ENCODE data around the gene DOCK3.

Gene DOCK3

GRCh38 chr3:51374456-51374855 lies 699.7 kb downstream of the DOCK3 start:
- Histone ChIP-seq H3K4me3 (no peak overlapping the region), H3K27ac (no peak overlapping the region)

DNA sequence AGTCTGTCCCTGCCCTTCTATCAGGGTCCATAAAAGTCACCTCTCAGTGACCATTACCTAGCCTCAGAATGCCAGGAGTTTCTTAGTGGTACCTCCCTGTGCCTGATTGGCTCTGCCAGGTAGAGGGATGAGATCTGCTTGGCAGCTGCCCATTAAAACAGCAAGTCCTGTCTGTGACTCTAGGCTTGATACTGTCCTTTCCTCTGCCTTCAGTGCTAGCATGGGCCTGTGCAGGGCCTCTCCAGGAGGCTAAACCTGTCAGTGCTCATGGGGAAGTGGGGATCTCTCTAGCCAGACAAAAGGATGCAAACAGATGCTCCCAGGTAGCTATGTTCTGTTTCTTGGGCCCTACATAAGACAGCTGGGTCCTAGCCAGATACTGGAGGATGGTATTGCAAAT lies 700.4 kb downstream of the DOCK3 start:
- H3K27ac ChIP-seq = no peak overlapping the region
- no peak overlapping the region for H3K4me3 ChIP-seq

DNA sequence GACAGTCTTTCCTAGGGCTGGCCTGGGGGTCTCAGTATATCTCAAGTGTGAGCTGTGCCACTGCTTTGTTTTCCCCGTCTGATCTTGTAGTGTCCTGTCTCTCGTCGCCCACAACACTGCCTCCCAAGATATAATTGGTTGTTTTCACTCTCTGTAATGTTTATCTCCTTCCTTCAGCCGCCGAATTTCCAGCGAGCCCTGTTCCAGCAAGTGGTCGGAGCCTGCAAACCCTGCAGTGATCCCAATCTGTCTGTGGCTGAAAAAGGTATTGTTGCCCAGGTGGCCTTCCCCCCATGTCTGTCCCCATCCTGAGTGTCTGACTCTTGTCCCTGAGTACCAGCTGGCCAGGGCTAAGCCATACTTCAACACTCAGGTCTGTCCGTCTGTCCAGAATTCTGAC lies 700.8 kb downstream of the DOCK3 start:
- H3K4me3 ChIP-seq = no peak overlapping the region
- no peak overlapping the region for H3K27ac ChIP-seq

DNA sequence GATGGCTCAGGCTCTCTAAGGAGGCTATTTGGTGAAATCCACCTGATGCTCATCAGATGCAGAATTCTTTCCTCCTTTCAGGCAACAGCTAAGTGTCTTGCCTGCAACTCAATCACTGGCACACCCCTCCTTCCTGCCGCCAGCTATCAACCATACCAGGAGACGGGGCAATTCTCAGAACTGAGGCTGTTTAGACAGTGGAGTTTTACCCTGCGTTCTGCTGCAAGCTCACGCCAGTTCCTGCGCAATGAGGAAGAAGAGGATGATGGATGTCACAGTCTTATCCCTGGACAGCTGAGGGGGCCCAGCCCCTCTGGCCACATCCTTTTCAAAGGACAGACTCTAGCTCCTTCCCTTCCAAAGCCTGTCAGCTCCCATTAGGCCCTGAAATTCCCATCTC lies 703.3 kb downstream of the DOCK3 start:
- Histone ChIP-seq H3K27ac (no peak overlapping the region), H3K4me3 (no peak overlapping the region)

- Histone ChIP-seq H3K4me3 (no peak overlapping the region), H3K27ac (no peak overlapping the region)
These were observed 704.0 kb downstream of the DOCK3 start for GRCh38 chr3:51378726-51379125.

DNA sequence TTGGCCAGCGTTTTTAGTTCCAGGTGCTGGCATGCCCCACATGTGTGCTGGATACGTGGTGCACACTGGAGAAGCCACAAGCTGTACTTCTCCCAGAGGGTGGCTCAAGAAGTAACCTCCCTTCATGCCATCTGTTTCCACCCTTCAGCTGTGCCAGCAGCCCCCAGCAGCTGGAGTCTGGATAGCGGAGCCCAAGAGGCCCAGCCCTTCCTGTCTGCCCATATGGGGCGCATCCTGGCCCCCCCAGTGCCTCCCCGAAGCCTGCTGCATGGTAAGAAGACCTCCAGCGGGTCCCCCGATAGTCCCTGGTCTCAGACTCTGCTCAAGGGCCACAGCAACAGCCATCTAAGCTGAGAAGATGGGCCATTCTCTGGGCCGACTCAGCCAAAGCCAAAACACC lies 704.6 kb downstream of the DOCK3 start:
- Histone ChIP-seq H3K27ac (no peak overlapping the region), H3K4me3 (no peak overlapping the region)

DNA sequence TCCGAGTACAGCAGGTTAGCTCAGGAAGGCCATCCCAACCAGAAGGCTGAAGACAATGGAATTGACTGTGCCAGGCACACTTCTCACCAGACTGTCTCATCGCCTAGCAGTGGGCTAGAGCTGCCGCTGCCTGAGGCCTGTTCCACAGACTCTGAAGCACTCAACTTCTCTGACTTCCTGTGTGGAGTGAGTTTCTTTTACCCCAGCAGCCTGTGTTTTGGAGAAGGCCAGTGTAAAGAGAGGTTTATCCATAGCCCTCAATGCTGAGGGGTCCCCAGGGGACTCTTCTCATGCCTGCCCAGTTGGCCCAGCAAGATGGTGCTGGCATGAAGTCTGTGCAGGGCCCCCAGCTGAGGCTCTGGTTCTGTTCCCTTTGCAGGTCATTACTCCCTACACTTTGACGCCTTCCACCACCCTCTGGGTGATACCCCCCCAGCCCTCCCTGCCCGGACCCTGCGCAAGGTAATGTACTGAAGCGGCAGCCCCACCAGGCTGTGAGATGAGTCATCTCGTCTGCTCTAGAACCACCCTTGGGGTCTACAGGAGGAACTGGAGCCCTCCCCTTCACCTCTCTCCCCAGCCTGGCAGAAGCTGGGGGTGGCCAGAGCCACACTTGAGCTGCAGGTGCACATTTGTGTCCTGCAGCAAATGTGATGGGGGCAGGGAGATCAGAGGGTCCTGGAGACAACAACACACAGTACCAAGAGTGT lies 705.2 kb downstream of the DOCK3 start:
- Histone ChIP-seq H3K27ac (no peak overlapping the region), H3K4me3 (no peak overlapping the region)

- no peak overlapping the region for H3K4me3 ChIP-seq
- no peak overlapping the region for H3K27ac ChIP-seq
These were observed 706.0 kb downstream of the DOCK3 start for GRCh38 chr3:51380601-51381332.

- H3K27ac ChIP-seq = no peak overlapping the region
- no peak overlapping the region for H3K4me3 ChIP-seq
These were observed 706.6 kb downstream of the DOCK3 start for GRCh38 chr3:51381333-51381705.

DNA sequence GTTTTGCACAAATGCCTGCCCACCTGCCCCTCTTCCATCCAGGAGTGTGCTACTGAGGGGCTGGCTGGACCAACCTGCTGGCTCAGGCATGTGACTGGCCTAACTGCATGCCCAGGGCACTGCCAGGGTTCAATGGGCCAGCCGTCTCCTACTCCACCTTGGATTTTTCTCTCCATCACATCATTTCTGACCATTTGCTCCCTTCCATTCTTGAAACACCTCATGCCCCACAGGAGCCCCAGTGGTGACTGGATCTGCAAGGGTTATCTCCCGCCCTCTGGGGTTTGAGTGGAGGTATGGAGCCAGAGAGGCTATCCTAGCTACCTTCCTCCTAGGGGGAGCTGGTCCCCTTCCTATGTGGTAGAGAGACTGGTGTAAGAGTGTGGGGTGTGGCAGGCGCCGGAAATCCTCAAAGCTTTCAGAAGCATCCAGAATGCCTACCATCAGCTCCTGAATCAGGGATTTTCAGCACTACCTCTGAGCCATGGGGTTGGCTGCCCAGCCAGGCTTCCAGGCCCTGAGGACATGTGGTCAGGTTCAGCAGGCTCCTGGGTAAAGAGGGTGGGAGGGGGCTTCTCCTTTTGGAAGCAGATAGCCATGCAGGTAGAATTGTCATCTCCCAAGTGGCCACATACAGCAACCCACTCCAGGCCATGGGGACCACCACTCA lies 707.5 kb downstream of the DOCK3 start:
- Histone ChIP-seq H3K27ac (no peak overlapping the region), H3K4me3 (no peak overlapping the region)

DNA sequence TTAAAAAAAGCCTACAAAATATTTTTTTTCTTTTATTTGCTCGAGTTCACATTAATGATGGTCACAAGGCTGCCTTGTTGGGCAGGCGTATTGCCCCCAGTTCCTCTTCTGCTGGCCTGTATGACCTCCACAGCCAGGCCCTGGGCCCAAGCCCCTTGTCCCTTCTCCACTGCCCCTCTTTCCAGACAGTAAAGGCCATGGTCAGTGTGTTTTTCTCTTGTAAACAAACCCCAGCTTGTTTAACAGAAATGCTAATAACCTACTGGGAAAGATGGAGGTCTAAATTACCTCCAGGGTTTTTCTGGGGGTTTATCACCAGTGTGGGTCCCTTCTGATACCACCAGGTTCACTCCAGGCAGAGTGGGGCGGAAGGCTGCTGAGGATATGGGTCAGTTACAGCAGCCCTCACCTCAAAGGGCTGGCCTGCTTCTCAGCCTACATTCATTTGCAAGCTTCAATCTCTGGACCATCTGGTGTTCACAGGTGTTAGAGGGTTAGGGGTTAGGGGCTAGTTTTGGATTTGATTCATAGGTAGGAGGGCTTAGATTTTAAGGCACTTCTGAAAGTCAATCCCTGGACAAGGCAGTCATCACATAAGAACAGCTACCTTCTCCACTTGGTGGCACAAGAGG lies 708.3 kb downstream of the DOCK3 start:
- peak overlapping the region in 1 of 21 experiments; percentile 96 for H3K27ac ChIP-seq
- no peak overlapping the region for H3K4me3 ChIP-seq

DNA sequence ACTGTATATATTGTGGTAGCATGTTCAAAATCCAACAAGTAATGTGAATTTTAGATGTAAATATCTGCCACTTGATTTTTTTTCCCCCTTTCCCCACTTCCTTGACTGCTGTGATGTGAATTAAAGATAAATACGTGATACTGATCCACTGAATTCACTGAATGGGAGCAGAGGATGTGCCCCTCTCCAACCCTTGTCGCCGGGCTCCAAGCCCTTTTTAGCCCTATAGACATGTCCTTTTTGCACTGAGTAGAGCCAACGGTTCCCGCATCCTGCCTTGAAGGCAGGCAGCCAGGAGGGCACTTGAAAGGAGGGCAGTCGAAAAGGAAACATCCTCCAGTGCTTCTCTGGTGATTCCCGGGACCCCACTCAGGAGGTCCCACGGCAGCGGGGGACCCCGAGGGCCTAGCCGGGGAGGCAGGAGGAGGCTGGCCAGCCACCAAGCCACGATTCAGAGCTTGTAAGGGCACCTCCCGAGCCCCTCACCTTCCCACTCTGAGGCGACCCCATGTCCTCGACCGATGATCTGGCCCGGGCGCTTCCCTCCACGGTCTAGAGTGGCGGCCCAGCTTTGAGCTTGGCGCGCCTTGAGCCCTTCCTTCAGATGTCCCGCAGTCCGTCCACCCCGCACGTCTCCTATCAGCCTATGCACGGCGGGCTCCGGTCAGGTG lies 709.5 kb downstream of the DOCK3 start:
- Histone ChIP-seq H3K4me3 (peak overlapping the region; percentile 63 to 93 (median 87)), H3K27ac (peak overlapping the region; percentile 73 to 98 (median 93))

GRCh38 chr3:51384726-51385473 lies 710.2 kb downstream of the DOCK3 start, which contains the start of gene MANF:
Gene MANF (plus strand): TSS chr3:51385291. CDS start chr3:51385343, 52 bp downstream.
- peak within 1 kb of the TSS; percentile 73 to 98 (median 93) for H3K27ac ChIP-seq
- peak within 1 kb of the TSS; percentile 63 to 93 (median 87) for H3K4me3 ChIP-seq

DNA sequence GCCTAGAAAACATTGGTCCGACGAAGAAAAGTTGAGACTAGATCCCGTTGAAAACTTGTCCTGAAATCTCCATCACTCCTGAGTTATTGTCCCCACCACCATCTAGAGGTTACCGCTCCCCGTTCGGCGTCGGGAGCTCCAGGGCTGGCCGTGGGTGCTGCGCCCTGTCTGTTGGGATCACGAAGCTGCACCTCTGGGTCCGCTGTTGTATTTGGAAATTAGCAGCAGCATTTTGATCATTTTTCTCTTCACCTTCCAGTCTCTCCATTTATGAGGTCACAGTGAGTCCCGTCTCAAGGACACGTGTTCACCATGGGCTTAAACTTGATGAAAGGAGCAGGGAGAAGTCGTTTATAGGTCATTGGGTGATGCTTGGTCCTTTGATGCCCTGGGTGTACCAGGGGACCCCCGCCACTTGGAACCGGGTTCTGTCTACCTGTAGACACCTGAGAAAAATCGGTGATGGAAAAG lies 710.9 kb downstream of the DOCK3 start:
- peak overlapping the region; percentile 60 to 96 (median 91) for H3K27ac ChIP-seq
- peak overlapping the region; percentile 63 to 93 (median 87) for H3K4me3 ChIP-seq

DNA sequence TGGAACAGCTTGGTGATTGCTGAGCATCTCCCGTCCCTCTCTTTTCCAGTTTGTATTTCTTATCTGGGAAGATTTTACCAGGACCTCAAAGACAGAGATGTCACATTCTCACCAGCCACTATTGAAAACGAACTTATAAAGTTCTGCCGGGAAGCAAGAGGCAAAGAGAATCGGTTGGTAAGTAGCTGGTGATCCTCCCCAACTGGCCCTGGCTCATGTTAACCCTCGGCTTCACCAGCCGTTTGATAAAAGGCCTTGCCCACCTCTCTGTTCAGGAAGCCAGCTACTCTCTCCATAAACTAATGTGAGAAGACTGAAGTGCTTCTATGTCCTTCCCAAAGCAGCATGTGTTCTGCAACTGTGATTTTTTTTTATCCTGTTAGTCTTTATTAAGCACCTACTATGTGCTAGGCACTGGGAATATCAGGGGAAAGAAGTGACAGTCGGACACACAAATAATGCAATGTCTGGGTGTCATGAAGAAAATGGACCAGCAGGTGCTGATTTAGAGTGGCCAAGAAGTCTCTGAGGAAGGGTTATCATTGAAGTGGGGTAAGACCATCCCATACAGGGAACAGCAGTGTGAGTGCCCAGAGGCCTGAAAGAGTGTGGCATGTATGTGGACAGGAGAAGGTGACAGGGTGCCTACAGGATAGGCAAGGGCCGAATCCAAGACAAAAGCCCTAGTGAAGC lies 711.6 kb downstream of the DOCK3 start:
- H3K4me3 ChIP-seq = peak overlapping the region; percentile 63 to 93 (median 87)
- peak overlapping the region in 18 of 21 experiments; percentile 83 to 96 (median 92) for H3K27ac ChIP-seq

DNA sequence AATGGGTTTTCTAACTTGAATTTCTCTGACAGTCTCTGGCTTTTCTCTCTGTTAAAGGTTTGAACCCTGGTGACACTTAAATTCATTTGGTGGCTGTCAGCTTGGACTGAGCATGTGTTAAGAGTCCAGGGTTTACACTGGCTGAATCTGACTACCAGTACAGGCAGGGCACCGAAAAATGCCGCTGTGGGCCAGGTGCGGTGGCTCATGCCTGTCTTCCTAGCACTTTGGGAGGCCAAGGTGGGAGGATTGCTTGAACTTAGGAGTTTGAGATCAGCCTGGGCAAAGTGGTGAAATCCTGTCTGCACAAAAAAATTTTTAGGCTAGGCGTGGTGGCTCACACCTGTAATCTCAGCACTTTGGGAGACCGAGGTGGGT lies 712.1 kb downstream of the DOCK3 start:
- H3K4me3 ChIP-seq = peak overlapping the region in 5 of 7 experiments; percentile 63 to 92 (median 87)
- H3K27ac ChIP-seq = peak overlapping the region in 16 of 21 experiments; percentile 0 to 96 (median 69)

DNA sequence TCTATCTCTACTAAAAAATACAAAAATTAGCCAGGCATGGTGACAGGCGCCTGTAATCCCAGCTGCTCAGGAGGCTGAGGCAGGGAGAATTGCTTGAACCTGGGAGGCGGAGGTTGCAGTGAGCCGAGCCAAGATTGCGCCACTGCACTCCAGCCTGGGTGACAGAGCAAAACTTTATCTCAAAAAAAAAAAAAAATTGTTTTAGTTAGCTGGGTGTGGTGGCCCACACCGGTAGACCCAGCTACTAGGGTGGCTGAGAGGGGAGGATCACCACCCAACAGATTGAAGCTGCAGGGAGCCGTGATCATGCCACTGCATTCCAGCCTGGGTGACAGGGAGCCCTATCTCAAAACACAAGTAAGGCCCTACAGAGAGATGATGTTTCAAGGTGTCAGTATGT lies 712.6 kb downstream of the DOCK3 start:
- H3K27ac ChIP-seq = peak overlapping the region in 15 of 21 experiments; percentile 2 to 96 (median 83)
- peak overlapping the region in 2 of 7 experiments; percentile 63 to 64 for H3K4me3 ChIP-seq
